ENCODE measurements around the gene NOL4. TPM values are rescaled to one million over a fixed set of nuclear protein-coding genes. Genes with fewer than 3 reads are reported as not detected.

The NOL4 gene
- total RNA-seq, 1 donor: not detected

DNA sequence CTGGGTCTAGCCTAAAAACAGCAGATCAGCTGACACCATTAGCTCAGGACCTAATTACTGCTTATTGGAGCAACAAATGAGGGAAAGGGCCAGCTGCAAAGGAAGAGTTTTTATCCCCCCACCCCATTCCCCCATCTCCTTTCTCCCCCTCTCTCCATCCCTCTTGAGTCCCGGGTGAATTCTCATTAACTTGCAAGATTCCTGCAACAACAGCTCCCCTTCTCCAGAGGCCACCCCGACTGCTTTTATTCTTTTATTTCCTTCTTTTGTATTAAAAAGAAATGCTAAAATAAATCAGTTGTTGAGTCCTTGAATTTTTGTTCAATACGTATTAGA is 473 bp upstream of the NOL4 start:
- TF ChIP-seq, protein P1, sequence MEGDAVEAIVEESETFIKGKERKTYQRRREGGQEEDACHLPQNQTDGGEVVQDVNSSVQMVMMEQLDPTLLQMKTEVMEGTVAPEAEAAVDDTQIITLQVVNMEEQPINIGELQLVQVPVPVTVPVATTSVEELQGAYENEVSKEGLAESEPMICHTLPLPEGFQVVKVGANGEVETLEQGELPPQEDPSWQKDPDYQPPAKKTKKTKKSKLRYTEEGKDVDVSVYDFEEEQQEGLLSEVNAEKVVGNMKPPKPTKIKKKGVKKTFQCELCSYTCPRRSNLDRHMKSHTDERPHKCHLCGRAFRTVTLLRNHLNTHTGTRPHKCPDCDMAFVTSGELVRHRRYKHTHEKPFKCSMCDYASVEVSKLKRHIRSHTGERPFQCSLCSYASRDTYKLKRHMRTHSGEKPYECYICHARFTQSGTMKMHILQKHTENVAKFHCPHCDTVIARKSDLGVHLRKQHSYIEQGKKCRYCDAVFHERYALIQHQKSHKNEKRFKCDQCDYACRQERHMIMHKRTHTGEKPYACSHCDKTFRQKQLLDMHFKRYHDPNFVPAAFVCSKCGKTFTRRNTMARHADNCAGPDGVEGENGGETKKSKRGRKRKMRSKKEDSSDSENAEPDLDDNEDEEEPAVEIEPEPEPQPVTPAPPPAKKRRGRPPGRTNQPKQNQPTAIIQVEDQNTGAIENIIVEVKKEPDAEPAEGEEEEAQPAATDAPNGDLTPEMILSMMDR (IDR thresholded peaks at IDR 0.05; ENCODE audit: insufficient read depth, low read depth, low read length): no peak
- H3K4me3 ChIP-seq (ENCODE audit: low read depth, low read length): no peak overlapping the region
- no peak for DNase-seq (ENCODE audit: low read depth)

DNA sequence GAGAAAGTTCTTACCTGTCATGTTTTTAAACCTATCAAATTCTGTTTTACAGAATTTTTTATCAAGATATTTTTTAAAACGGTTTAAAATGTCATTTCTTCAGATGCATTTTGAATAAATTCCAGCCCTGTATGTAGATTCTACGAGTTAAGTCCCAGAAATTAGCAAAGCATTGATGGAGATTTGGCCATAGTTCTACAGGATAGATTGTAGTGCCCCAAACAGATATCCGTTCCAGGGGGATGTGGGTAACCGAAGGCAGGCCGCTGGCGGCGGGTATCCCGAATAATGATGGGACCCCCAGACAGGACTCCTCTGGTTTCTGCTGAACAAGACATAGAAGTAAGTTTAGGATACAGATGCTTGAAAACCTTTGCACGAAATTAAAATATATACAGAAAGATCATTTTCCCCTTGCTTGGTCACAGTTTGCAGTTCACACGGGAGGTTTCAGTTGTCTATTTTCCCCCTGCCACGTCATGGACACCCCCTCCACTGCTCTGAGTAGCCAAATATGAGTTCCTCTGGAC is 755 bp downstream of the NOL4 start:
- TF ChIP-seq, protein P1 (IDR thresholded peaks at IDR 0.05; ENCODE audit: insufficient read depth, low read depth, low read length): no peak
- no peak for DNase-seq (ENCODE audit: low read depth)
- H3K4me3 ChIP-seq (ENCODE audit: low read depth, low read length): no peak overlapping the region

DNA sequence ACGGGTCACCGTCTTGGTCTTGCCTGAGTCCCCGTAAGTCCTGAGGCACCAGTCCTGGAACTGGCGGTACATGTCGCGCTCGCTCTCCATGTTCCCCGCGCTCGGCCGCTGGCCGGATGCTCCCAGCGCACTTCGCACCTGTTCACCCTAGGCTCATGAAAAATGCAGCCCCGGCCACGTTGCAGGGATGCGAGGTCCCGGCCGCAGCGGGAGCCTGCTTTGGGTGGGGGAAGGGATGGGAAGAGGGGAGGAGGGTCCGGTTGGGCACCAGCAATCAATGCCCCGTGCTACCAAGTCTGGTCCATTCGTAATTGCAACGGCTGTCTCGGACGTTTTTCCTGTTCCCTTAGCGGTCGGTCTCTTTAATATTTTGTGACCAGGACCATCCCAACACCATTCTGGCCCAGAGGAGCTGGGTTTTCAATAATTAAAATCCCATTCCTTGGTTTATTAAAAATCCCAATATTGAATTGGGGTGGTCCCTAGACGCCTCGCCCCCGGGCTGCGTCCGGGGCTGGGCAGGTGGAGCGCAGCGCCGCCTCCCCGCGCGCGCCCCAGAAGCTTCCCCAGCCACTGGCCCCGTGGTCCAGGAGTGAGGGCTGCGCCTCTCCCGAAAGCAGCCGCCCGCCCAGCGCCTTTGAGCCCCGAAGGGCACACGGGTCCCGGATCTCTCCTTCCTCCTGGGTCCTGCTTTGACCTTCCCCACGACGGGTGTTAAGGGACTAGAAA is 1.4 kb downstream of the NOL4 start:
- TF ChIP-seq, protein P1 (IDR thresholded peaks at IDR 0.05; ENCODE audit: insufficient read depth, low read depth, low read length): no peak
- no peak for DNase-seq (ENCODE audit: low read depth)
- no peak overlapping the region for H3K4me3 ChIP-seq (ENCODE audit: low read depth, low read length)

DNA sequence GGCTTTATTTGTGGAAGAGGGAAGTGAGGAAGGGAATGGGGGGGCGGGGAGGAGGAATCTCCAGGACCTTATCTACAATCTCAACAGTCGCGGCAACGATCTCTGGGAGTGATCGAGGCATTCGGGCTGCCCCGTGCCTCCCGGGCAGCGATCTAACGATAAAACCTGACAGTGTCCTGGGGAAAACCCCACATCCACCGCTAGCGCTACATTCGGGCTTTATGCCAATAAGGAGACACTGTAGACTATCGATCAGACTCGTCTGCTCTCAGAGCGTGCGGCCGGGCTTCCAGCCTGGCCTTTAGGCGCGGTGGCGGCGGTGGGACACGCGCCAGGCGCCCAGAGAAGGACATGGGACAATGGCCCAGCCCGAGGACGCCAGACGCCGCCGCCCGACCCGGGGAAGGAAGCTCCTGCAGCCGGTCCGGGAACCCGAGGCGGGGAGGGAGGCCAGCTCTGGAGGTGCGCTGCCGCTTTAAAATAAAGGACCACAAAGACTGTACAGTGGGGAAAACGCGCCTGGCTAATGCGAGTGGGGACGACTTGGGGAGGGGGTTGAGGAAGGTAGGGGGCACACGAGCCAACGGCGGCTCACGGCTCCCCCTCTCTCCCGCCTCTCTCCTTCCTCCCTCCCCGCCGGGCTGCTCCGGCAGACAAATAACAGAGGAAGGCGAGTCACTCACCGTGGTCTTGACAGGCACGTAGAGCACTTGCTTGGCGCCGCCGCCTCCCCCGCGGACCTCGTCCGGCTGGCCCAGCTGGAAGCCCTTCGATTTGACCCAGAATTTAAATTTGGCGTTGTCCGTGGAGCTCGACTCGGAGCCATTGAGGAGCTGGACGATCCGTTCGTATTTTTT is 2.2 kb downstream of the NOL4 start:
- TF ChIP-seq, protein P1 (IDR thresholded peaks at IDR 0.05; ENCODE audit: insufficient read depth, low read depth, low read length): no peak
- DNase-seq (ENCODE audit: low read depth): no peak
- no peak overlapping the region for H3K4me3 ChIP-seq (ENCODE audit: low read depth, low read length)

DNA sequence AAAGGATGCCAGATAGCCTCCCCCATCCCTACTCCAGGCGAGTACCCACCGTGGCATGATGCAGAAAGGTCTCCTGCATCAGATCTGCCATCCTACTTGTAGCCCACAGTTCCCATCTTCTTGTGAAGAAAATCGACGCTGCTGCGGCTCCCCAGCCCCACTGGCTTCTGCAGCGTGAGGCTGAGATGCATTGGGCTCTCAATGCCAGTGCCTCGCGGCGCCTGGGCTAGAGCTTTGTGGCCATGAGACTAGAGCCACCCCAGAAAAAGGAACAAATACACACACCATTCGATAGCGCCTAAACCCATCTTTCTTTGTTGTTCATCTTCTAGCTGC is 2.8 kb downstream of the NOL4 start:
- no peak for DNase-seq (ENCODE audit: low read depth)
- no peak overlapping the region for H3K4me3 ChIP-seq (ENCODE audit: low read depth, low read length)
- TF ChIP-seq, protein P1 (IDR thresholded peaks at IDR 0.05; ENCODE audit: insufficient read depth, low read depth, low read length): no peak

DNA sequence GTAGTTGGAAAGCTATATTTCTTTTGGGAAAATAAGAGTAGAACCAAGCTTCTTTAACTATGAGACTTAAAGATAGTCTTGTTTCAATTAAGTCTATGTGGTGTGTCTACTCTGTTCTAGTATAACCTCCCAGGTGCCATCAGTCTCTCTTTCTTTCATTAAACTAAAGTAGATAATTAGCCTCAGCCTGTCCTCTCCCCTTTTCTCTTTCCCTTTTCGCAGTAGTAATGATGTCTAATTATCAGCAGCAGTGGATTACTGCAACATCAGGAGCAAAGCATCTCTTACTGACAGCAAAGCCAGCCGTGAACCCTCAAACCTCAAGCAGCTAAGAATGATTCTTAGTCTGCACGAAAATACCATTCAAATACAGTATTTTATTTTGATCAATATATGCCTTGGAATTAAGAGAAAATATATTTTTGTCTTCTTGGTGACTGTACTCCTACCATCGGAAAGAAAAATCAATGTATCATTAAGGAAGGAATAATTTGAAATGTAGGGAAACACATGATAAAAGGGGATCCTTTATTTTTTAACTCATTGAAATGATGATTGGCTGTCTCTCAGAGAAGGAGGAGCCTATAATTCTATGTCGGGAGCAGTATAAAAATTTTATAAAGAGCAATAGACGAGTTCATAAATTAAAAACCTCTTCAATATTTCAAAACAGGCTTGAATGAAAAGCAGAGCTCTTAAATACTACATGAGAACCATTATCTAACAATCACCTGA is 4.5 kb downstream of the NOL4 start:
- no peak for DNase-seq (ENCODE audit: low read depth)
- H3K4me3 ChIP-seq (ENCODE audit: low read depth, low read length): no peak overlapping the region
- TF ChIP-seq, protein P1 (IDR thresholded peaks at IDR 0.05; ENCODE audit: insufficient read depth, low read depth, low read length): no peak
